ENCODE results near the gene PPFIBP1.

- TF ChIP-seq CTCF (IDR thresholded peaks at IDR 0.05; ENCODE audit: low read depth, low read length) (no peak), EZH2phosphoT487 (IDR thresholded peaks at IDR 0.05; ENCODE audit: low read depth) (no peak)
Measured at GRCh38 chr12:27488479-27488878, 35.5 kb upstream of the PPFIBP1 start.

Measured in OCI-LY3 (cell line).